ENCODE data around the gene FCHSD2.

GRCh38 chr11:72932132-72932570, 210.0 kb downstream of the FCHSD2 start:
- TF ChIP-seq POLR2AphosphoS5 (IDR thresholded peaks at IDR 0.05) (no peak), CTCF (IDR thresholded peaks at IDR 0.05) (no peak), POLR2A (IDR thresholded peaks at IDR 0.05) (no peak)

All from upper lobe of left lung (tissue), 4 donors.